K562 treated with DMSO at 1 percent for 12 hours (cell line): ENCODE data around the gene SMIM11. TPM values are rescaled to one million over a fixed set of nuclear protein-coding genes. Genes with fewer than 3 reads are reported as not detected.

Experiments used
- total RNA-seq: library from RNA; unstranded; fragments of 300-600 nt; gene quantifications from 2 replicates; pipeline ENCODE4 v1.2.3, GENCODE V29; 2022; ENCODE audit not compliant: insufficient read depth

Gene SMIM11
- 1.2 TPM in 1 of 2 replicates, not detected in the other for total RNA-seq

GRCh38 chr21:34374940-34375618 lies at the start of gene SMIM11:
TSS of gene SMIM11 (plus strand) at chr21:34375507. CDS start at chr21:34379505, 3,998 bp downstream.

GRCh38 chr21:34363733-34364132 lies 11.6 kb upstream of the SMIM11 start, which contains the start of gene KCNE2:
TSS of gene KCNE2 (plus strand) at chr21:34364006. CDS start at chr21:34370479, 6,473 bp downstream.

GRCh38 chr21:34423805-34424204 lies 48.5 kb downstream of the SMIM11 start, which contains the start of gene SMIM34:
TSS of gene SMIM34 (minus strand) at chr21:34423951. CDS start at chr21:34423839, 112 bp downstream.

Other genes with a start within 250 kb of the SMIM11 start
- gene KCNE2, start 11.5 kb upstream of the SMIM11 start, total RNA-seq = not detected in 2 replicates
- gene SMIM34, start 48.4 kb downstream of the SMIM11 start, total RNA-seq = not detected in 2 replicates
- 0.19 TPM in 1 of 2 replicates, not detected in the other for gene KCNE1, start 136.7 kb downstream of the SMIM11 start, total RNA-seq
- gene RCAN1, start 239.6 kb downstream of the SMIM11 start, total RNA-seq = 10.8 and 20.7 TPM in 2 replicates